Measurements from ENCODE around the gene SLC35G3. TPM values are rescaled to one million over a fixed set of nuclear protein-coding genes. Genes with fewer than 3 reads are reported as not detected.

Gene SLC35G3
- total and polyA plus RNA-seq, 2 experiments from 2014 or later = not detected

DNA sequence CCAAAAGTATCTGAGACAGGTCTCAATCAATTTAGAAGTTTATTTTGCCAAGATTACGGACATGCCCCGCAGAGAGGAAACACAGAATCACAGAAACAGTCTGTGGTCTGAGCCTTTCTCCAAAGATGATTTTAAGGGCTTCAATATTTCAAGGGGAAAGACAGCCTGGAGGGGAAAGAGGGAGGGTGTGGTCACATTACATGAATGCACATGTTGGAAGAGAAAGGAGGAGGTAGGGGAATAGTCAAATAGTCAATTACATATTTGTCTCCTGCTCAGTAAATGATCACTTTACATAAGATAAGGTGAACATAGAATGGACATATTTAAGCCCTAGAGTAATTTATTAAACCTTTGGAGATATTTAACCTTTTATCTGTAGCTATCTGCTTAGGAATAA, 34.3 kb downstream of the SLC35G3 start (continued):
- TF ChIP-seq, protein P1, sequence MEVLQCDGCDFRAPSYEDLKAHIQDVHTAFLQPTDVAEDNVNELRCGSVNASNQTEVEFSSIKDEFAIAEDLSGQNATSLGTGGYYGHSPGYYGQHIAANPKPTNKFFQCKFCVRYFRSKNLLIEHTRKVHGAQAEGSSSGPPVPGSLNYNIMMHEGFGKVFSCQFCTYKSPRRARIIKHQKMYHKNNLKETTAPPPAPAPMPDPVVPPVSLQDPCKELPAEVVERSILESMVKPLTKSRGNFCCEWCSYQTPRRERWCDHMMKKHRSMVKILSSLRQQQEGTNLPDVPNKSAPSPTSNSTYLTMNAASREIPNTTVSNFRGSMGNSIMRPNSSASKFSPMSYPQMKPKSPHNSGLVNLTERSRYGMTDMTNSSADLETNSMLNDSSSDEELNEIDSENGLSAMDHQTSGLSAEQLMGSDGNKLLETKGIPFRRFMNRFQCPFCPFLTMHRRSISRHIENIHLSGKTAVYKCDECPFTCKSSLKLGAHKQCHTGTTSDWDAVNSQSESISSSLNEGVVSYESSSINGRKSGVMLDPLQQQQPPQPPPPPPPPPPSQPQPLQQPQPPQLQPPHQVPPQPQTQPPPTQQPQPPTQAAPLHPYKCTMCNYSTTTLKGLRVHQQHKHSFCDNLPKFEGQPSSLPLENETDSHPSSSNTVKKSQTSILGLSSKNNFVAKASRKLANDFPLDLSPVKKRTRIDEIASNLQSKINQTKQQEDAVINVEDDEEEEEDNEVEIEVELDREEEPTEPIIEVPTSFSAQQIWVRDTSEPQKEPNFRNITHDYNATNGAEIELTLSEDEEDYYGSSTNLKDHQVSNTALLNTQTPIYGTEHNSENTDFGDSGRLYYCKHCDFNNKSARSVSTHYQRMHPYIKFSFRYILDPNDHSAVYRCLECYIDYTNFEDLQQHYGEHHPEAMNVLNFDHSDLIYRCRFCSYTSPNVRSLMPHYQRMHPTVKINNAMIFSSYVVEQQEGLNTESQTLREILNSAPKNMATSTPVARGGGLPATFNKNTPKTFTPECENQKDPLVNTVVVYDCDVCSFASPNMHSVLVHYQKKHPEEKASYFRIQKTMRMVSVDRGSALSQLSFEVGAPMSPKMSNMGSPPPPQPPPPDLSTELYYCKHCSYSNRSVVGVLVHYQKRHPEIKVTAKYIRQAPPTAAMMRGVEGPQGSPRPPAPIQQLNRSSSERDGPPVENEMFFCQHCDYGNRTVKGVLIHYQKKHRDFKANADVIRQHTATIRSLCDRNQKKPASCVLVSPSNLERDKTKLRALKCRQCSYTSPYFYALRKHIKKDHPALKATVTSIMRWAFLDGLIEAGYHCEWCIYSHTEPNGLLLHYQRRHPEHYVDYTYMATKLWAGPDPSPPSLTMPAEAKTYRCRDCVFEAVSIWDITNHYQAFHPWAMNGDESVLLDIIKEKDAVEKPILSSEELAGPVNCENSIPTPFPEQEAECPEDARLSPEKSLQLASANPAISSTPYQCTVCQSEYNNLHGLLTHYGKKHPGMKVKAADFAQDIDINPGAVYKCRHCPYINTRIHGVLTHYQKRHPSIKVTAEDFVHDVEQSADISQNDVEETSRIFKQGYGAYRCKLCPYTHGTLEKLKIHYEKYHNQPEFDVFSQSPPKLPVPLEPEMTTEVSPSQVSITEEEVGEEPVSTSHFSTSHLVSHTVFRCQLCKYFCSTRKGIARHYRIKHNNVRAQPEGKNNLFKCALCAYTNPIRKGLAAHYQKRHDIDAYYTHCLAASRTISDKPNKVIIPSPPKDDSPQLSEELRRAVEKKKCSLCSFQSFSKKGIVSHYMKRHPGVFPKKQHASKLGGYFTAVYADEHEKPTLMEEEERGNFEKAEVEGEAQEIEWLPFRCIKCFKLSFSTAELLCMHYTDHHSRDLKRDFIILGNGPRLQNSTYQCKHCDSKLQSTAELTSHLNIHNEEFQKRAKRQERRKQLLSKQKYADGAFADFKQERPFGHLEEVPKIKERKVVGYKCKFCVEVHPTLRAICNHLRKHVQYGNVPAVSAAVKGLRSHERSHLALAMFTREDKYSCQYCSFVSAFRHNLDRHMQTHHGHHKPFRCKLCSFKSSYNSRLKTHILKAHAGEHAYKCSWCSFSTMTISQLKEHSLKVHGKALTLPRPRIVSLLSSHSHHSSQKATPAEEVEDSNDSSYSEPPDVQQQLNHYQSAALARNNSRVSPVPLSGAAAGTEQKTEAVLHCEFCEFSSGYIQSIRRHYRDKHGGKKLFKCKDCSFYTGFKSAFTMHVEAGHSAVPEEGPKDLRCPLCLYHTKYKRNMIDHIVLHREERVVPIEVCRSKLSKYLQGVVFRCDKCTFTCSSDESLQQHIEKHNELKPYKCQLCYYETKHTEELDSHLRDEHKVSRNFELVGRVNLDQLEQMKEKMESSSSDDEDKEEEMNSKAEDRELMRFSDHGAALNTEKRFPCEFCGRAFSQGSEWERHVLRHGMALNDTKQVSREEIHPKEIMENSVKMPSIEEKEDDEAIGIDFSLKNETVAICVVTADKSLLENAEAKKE (CRISPR knock-in tag; IDR thresholded peaks at IDR 0.05) = no peak
- TF ChIP-seq NANOG (IDR thresholded peaks at IDR 0.05; ENCODE audit: borderline replicate concordance) = no peak
- no peak for TF ChIP-seq POLR2AphosphoS5 (IDR thresholded peaks at IDR 0.05; ENCODE audit: low read depth)
- TF ChIP-seq, protein P2, sequence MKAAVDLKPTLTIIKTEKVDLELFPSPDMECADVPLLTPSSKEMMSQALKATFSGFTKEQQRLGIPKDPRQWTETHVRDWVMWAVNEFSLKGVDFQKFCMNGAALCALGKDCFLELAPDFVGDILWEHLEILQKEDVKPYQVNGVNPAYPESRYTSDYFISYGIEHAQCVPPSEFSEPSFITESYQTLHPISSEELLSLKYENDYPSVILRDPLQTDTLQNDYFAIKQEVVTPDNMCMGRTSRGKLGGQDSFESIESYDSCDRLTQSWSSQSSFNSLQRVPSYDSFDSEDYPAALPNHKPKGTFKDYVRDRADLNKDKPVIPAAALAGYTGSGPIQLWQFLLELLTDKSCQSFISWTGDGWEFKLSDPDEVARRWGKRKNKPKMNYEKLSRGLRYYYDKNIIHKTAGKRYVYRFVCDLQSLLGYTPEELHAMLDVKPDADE (IDR thresholded peaks at IDR 0.05) = no peak
- TF ChIP-seq, protein P3, sequence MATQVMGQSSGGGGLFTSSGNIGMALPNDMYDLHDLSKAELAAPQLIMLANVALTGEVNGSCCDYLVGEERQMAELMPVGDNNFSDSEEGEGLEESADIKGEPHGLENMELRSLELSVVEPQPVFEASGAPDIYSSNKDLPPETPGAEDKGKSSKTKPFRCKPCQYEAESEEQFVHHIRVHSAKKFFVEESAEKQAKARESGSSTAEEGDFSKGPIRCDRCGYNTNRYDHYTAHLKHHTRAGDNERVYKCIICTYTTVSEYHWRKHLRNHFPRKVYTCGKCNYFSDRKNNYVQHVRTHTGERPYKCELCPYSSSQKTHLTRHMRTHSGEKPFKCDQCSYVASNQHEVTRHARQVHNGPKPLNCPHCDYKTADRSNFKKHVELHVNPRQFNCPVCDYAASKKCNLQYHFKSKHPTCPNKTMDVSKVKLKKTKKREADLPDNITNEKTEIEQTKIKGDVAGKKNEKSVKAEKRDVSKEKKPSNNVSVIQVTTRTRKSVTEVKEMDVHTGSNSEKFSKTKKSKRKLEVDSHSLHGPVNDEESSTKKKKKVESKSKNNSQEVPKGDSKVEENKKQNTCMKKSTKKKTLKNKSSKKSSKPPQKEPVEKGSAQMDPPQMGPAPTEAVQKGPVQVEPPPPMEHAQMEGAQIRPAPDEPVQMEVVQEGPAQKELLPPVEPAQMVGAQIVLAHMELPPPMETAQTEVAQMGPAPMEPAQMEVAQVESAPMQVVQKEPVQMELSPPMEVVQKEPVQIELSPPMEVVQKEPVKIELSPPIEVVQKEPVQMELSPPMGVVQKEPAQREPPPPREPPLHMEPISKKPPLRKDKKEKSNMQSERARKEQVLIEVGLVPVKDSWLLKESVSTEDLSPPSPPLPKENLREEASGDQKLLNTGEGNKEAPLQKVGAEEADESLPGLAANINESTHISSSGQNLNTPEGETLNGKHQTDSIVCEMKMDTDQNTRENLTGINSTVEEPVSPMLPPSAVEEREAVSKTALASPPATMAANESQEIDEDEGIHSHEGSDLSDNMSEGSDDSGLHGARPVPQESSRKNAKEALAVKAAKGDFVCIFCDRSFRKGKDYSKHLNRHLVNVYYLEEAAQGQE (IDR thresholded peaks at IDR 0.05; ENCODE audit: unreplicated experiment) = no peak
- no peak for TF ChIP-seq STAT1 (IDR thresholded peaks at IDR 0.05; ENCODE audit: unreplicated experiment)
- TF ChIP-seq ZNF114 (CRISPR knock-in tag; IDR thresholded peaks at IDR 0.05) = no peak
